OCI-LY3 (cell line): ENCODE results near the gene ERMAP.

Source experiments
- H2AFZ ChIP-seq: fragments of 200-600, 300-600 bp; shearing (Covaris generic); 2 replicates; pipeline ENCODE4 v1.6.0; 2014; ENCODE audit warnings: antibody characterized with exemption, low read depth, low read length
- H3K27ac ChIP-seq: fragments of 200-600, 300-600 bp; sonication (generic); 2 replicates; pipeline ENCODE4 v1.5.1; 2014; ENCODE audit warnings: mild to moderate bottlenecking, low read length, moderate library complexity, mixed read lengths
- H3K27me3 ChIP-seq: fragments of 200-600, 300-600 bp; sonication (generic); 2 replicates; pipeline ENCODE4 v1.6.1; 2014; ENCODE audit warnings: low read depth, low read length, mixed read lengths
- H3K36me3 ChIP-seq: fragments of 200-600, 300-600 bp; sonication (generic); replicated peaks from 2 replicates; pipeline ENCODE3; 2014; ENCODE audit warnings: low read depth, low read length, mixed read lengths
- H3K4me1 ChIP-seq: fragments of 300-600, 200-600 bp; sonication (generic); 2 replicates; pipeline ENCODE4 v1.6.1; 2014; ENCODE audit warnings: low read length, mixed read lengths
- H3K4me2 ChIP-seq: fragments of 200-600, 300-600 bp; sonication (generic); 2 replicates; pipeline ENCODE4 v1.6.1; 2014; ENCODE audit warnings: low read length, mixed read lengths
- H3K4me3 ChIP-seq: fragments of 300-600, 200-600 bp; sonication (generic); 2 replicates; pipeline ENCODE4 v1.5.1; 2014; ENCODE audit warnings: antibody characterized with exemption, mild to moderate bottlenecking, low read length, moderate library complexity
- H3K79me2 ChIP-seq: fragments of 300-600, 200-600 bp; shearing (Covaris generic); 2 replicates; pipeline ENCODE4 v1.6.1; 2014; ENCODE audit warnings: mild to moderate bottlenecking, low read length, mixed read lengths
- H3K9ac ChIP-seq: fragments of 300-600, 200-600 bp; shearing (Covaris generic); 2 replicates; pipeline ENCODE4 v1.6.0; 2014; ENCODE audit warnings: mild to moderate bottlenecking, low read length, moderate library complexity
- H3K9me3 ChIP-seq: fragments of 200-600, 300-600 bp; shearing (Covaris generic); 2 replicates; pipeline ENCODE4 v1.6.1; 2014; ENCODE audit warnings: low read length, mixed read lengths; ENCODE audit not compliant: insufficient read depth
- H4K20me1 ChIP-seq: fragments of 200-600, 300-600 bp; sonication (generic); 2 replicates; pipeline ENCODE4 v1.6.1; 2016; ENCODE audit warnings: low read length, mixed read lengths; ENCODE audit not compliant: insufficient read depth
- CTCF ChIP-seq: fragments of 200-600, 300-600 bp; sonication (generic); IDR thresholded peaks from 2 replicates; pipeline ENCODE4 v1.5.1; 2014; ENCODE audit warnings: antibody characterized with exemption, low read length, low read depth
- EZH2phosphoT487 ChIP-seq: fragments of 200-600 bp; shearing (Covaris generic); IDR thresholded peaks from 2 replicates; pipeline ENCODE4 v1.6.1; 2018; ENCODE audit warnings: antibody characterized with exemption, mixed run types, low read depth

The ERMAP gene

GRCh38 chr1:42817440-42817767 lies 482 bp downstream of the ERMAP start:
- peak overlapping the region; percentile 62 for H3K9ac ChIP-seq
- H3K4me3 ChIP-seq = peak overlapping the region; percentile 88
- peak overlapping the region; percentile 85; the same call in 1 of the 2 replicates for H2AFZ ChIP-seq

GRCh38 chr1:42817976-42818375 lies 1.1 kb downstream of the ERMAP start:
- Histone ChIP-seq H3K27ac (no peak overlapping the region), H4K20me1 (no peaks in the 10 kb centered on the region), H3K9ac (no peak overlapping the region), H3K79me2 (no peaks in the 10 kb centered on the region), H3K36me3 (no peaks in the 10 kb centered on the region), H3K4me1 (peaks cover 12% of the 10 kb centered on the region), H3K9me3 (no peaks in the 10 kb centered on the region), H3K4me3 (peak overlapping the region; percentile 88), H3K27me3 (no peaks in the 10 kb centered on the region), H3K4me2 (peak overlapping the region; percentile 97), H2AFZ (no peak overlapping the region)
- TF ChIP-seq EZH2phosphoT487 (no peak), CTCF (no peak)

More at GRCh38 chr1:42817440-42817767, 482 bp downstream of the ERMAP start:
- Histone ChIP-seq H3K27me3 (no peaks in the 10 kb centered on the region), H3K4me1 (peaks cover 12% of the 10 kb centered on the region), H4K20me1 (no peaks in the 10 kb centered on the region), H3K27ac (no peak overlapping the region), H3K4me2 (peak overlapping the region; percentile 97), H3K9me3 (no peaks in the 10 kb centered on the region), H3K79me2 (no peaks in the 10 kb centered on the region), H3K36me3 (no peaks in the 10 kb centered on the region)
- TF ChIP-seq CTCF (no peak), EZH2phosphoT487 (no peak)

- no peaks in the 10 kb centered on the region for H3K79me2 ChIP-seq
- H4K20me1 ChIP-seq = no peaks in the 10 kb centered on the region
- H2AFZ ChIP-seq = no peak overlapping the region
- no peaks in the 10 kb centered on the region for H3K27me3 ChIP-seq
- H3K9me3 ChIP-seq = no peaks in the 10 kb centered on the region
- H3K4me2 ChIP-seq = no peak overlapping the region
- no peak overlapping the region for H3K27ac ChIP-seq
- no peak overlapping the region for H3K9ac ChIP-seq
- no peak for TF ChIP-seq CTCF
- H3K4me1 ChIP-seq = peaks cover 12% of the 10 kb centered on the region
- no peaks in the 10 kb centered on the region for H3K36me3 ChIP-seq
- no peak overlapping the region for H3K4me3 ChIP-seq
Observed at GRCh38 chr1:42820813-42821212, 3.9 kb downstream of the ERMAP start.

- Histone ChIP-seq H3K4me1 (peaks cover 6% of the 10 kb centered on the region; the same call in 1 of the 2 replicates), H3K27ac (no peak overlapping the region), H4K20me1 (no peaks in the 10 kb centered on the region), H3K79me2 (no peaks in the 10 kb centered on the region), H3K9me3 (no peaks in the 10 kb centered on the region), H3K36me3 (no peaks in the 10 kb centered on the region), H3K4me3 (no peak overlapping the region), H3K27me3 (no peaks in the 10 kb centered on the region), H2AFZ (no peak overlapping the region), H3K9ac (no peak overlapping the region), H3K4me2 (no peak overlapping the region)
- no peak for TF ChIP-seq CTCF
- TF ChIP-seq EZH2phosphoT487 = no peak
Observed at GRCh38 chr1:42821690-42822089, 4.8 kb downstream of the ERMAP start.
